Gastroesophageal sphincter (tissue), 4 donors: ENCODE measurements around the gene VMP1. TPM values are rescaled to one million over a fixed set of nuclear protein-coding genes. Genes with fewer than 3 reads are reported as not detected.
A peak's percentile ranks its signal among the peaks of the same experiment; 100 is the strongest.
"Not testable (repeated sequence)": the region's sequence is repeated elsewhere in the genome, so short reads cannot be mapped to it uniquely, and the experiment has no call there.

Experiments
- ATAC-seq: fragments of 150-250 bp; one replicate; pipeline ENCODE4 v1.9.1; 2016; ENCODE audit warnings: mild to moderate bottlenecking, moderate library complexity
- H3K27ac ChIP-seq, 4 donors: fragments of 200-600 bp; sonication (generic) in 3 of 4; 1 replicate in 3 of 4; 2 replicates in 1 of 4; pipeline ENCODE4 v1.5.1; 2016 to 2019
- H3K27me3 ChIP-seq: fragments of 200-600 bp; sonication (generic); one replicate; pipeline ENCODE4 v1.5.1; 2019
- H3K36me3 ChIP-seq, 2 donors: fragments of 200-600 bp; sonication (generic); one replicate each; pipeline ENCODE4 v1.5.1; 2019; ENCODE audit warnings: control low read depth in 1 of 2
- H3K4me1 ChIP-seq, 3 donors: fragments of 200-600 bp; sonication (generic); 1 replicate in 2 of 3; 2 replicates in 1 of 3; pipeline ENCODE4 v1.5.1; 2016 to 2019; ENCODE audit warnings: control low read depth in 2 of 3
- H3K4me3 ChIP-seq, 2 donors: fragments of 200-600 bp; sonication (generic); one replicate each; pipeline ENCODE4 v1.5.1; 2019; ENCODE audit warnings: mild to moderate bottlenecking in 1 of 2, moderate library complexity in 1 of 2
- H3K9me3 ChIP-seq, 3 donors: fragments of 200-600 bp; sonication (generic); one replicate each; pipeline ENCODE4 v1.5.1; 2017 to 2019; ENCODE audit warnings: control low read depth in 2 of 3
- CTCF ChIP-seq, 4 experiments: fragments of 200-600 bp in 2 of 4; fragments of 450-650 bp in 2 of 4; sonication (generic) in 1 of 4; IDR thresholded peaks; one replicate each; pipeline ENCODE4 v1.5.1; 2017 to 2019; ENCODE audit warnings: antibody characterized with exemption in 4 of 4, mild to moderate bottlenecking in 2 of 4, moderate library complexity in 2 of 4
- EP300 ChIP-seq: sonication (generic); formaldehyde crosslinking; IDR thresholded peaks from one replicate; pipeline ENCODE4 v1.6.1; 2017; ENCODE audit warnings: antibody characterized with exemption, mild to moderate bottlenecking
- POLR2A ChIP-seq, 2 donors: fragments of 450-650 bp; IDR thresholded peaks; one replicate each; pipeline ENCODE4 v1.6.1; 2017; ENCODE audit warnings: antibody characterized with exemption in 2 of 2, mild to moderate bottlenecking in 2 of 2, moderate library complexity in 1 of 2
- POLR2AphosphoS5 ChIP-seq: sonication (generic); formaldehyde crosslinking; IDR thresholded peaks from one replicate; pipeline ENCODE4 v1.6.1; 2017; ENCODE audit warnings: antibody characterized with exemption
- WGBS, 2 donors: methylation state at CpG; one replicate each; pipeline ENCODE4 v1.1.5; 2018; ENCODE audit warnings: low coverage in 1 of 2; 5-methylcytosine and 5-hydroxymethylcytosine counted together
- total RNA-seq, 4 donors: library from RNA; depleted of rRNA; stranded (reverse); fragments of >200 nt; gene quantifications; one replicate each; pipeline ENCODE4 v1.1.0, GENCODE V29; 2016

Gene VMP1
- total RNA-seq, 4 donors from 2014 or later: 50.8 to 175 (median 85.0) TPM

DNA sequence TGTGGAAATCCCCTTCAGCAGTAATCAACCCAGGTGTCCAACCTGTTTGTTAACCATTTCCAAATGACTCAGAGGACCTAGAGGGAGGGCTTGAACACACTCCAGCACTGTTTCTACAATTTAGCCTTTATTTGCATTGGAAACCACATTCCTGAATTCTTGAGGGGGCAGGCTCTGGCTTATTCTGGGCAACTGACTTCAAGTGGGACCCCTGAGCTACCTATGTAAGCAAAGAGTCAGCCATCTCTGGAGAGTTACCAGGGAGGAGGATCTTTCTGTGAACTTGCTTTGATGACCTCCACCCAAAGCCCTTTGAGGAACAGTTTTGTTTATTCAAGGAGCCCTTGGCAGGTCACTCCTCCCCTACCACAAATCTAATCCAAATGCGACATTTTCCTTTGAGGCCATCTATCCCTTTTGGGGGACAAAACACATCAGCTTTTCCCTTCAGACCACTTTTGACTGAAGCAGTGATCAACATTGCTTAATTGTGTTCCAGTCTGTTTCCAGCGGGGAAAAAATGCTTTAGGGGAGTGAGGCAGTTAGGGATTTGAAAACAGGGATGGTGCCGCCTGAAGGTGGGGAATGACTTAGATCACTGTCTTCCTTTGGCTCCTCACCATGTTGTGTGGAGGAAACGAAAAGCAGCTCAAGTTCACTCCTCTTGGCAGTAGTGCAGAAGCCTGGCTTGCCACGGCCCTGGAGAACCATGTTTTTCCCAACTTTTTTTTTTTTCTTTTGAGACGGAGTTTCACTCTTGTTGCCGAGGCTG, 139.1 kb downstream of the VMP1 start:
- 4 to 19% methylated on average over 5 to 6 of the region's 7 CpGs for WGBS, 2 donors
- H3K4me1 ChIP-seq: peaks cover 4 to 74% (median 21%) of the 10 kb centered on the region in 3 donors
- peak; percentile 75 for ATAC-seq
- peak overlapping the region; percentile 85 to 94 (median 88) for H3K27ac ChIP-seq
- TF ChIP-seq POLR2A (IDR thresholded peaks at IDR 0.05) (no peak), CTCF (IDR thresholded peaks at IDR 0.05) (no peak), POLR2AphosphoS5 (peak; percentile 67)
- H3K36me3 ChIP-seq: peaks cover 0 to 7% of the 10 kb centered on the region in 2 donors
- no peaks in the 10 kb centered on the region for H3K27me3 ChIP-seq
- peak overlapping the region in 1 of 2 donors; percentile 0 for H3K4me3 ChIP-seq
- no peaks in the 10 kb centered on the region for H3K9me3 ChIP-seq

- WGBS, 2 donors: 100% methylated on average over 1 of the region's 6 CpGs; no CpG with 5 or more reads in 1 of the 2 donors
- H3K4me3 ChIP-seq: no peak overlapping the region
- ATAC-seq: no peak
- TF ChIP-seq CTCF (IDR thresholded peaks at IDR 0.05): no peak
- TF ChIP-seq POLR2AphosphoS5: no peak
- TF ChIP-seq POLR2A (IDR thresholded peaks at IDR 0.05): no peak
- TF ChIP-seq EP300: no peak
- no peaks in the 10 kb centered on the region for H3K9me3 ChIP-seq
- H3K27ac ChIP-seq: peak overlapping the region in 2 of 4 donors; percentile 42 to 94
- H3K4me1 ChIP-seq: peaks cover 4 to 75% (median 36%) of the 10 kb centered on the region in 3 donors
- no peaks in the 10 kb centered on the region for H3K27me3 ChIP-seq
- H3K36me3 ChIP-seq: no peaks in the 10 kb centered on the region
Observed at GRCh38 chr17:59848385-59848668, 140.9 kb downstream of the VMP1 start.

- no peak overlapping the region for H3K4me3 ChIP-seq
- H3K27me3 ChIP-seq: no peaks in the 10 kb centered on the region
- H3K4me1 ChIP-seq: peaks cover 4 to 74% (median 41%) of the 10 kb centered on the region in 3 donors
- 82 to 83% methylated on average over 4 to 7 of the region's 7 CpGs for WGBS, 2 donors
- no peaks in the 10 kb centered on the region for H3K9me3 ChIP-seq
- TF ChIP-seq POLR2AphosphoS5 (no peak), EP300 (no peak), POLR2A (IDR thresholded peaks at IDR 0.05) (no peak), CTCF (IDR thresholded peaks at IDR 0.05) (no peak)
- peak overlapping the region in 2 of 4 donors; percentile 42 to 94 for H3K27ac ChIP-seq
- H3K36me3 ChIP-seq: no peaks in the 10 kb centered on the region
- peak; percentile 44 for ATAC-seq
Observed at GRCh38 chr17:59848778-59849177, 141.3 kb downstream of the VMP1 start.

- not testable (repeated sequence) for H3K36me3 ChIP-seq, ATAC-seq, H3K27ac ChIP-seq, H3K9me3 ChIP-seq, H3K27me3 ChIP-seq, H3K4me3 ChIP-seq
- 60 to 90% methylated on average over 1 to 11 of the region's 15 CpGs for WGBS, 2 donors
- peaks cover 4 to 61% (median 42%) of the 10 kb centered on the region in 3 donors for H3K4me1 ChIP-seq
Observed at GRCh38 chr17:59850311-59850710, 142.9 kb downstream of the VMP1 start.

DNA sequence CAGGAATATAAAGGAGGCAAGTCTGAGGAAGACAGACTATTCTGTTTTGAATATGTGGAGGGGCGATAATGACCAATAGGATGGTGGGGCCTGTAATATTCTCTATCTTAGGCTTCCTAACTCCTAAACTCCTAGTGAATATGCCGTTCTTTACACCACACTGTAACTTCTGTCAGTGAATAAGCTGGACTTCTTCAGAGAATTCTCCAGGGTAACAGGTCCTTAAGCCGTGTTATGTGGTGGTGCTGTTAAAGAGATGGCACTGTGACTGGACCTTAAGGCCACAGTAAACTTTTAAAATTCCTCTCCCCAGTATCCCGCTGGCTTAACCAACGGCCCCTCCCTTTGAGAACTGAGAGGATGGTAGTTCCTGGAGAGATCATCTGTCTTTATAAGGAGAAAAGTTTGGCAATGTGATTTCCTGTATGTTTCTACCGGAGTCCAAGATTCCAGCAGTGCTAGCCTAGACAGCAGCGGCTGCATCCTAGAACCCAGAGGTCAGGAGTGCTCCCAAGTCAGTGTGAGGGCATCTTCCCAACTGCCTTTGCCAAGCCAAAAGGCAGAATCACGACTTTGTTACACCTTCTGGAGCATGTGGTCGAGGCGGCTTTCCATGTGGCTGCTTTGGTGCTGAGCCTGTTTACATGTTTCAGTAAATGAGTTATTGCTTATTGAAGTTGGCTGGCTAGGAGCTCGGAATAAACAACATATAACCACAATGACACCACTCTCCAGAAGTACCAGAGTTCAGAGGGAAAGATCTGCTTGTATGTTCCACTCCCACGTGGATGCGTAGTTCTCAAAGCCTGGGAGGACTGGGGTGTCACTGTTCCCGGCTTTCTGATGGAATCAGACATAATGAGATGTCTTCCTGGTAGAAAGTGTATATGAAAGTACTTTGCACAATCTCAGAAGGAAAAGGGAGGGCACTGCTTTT, 144.3 kb downstream of the VMP1 start:
- TF ChIP-seq CTCF (IDR thresholded peaks at IDR 0.05) (no peak), EP300 (no peak), POLR2AphosphoS5 (peak; percentile 68), POLR2A (IDR thresholded peaks at IDR 0.05) (no peak)
- 49 to 51% methylated on average over 4 to 12 of the region's 14 CpGs for WGBS, 2 donors
- Histone ChIP-seq H3K4me1 (peaks cover 0 to 47% (median 33%) of the 10 kb centered on the region in 3 donors), H3K9me3 (no peaks in the 10 kb centered on the region), H3K4me3 (no peak overlapping the region), H3K27me3 (no peaks in the 10 kb centered on the region), H3K27ac (peak overlapping the region; percentile 41 to 86 (median 76)), H3K36me3 (no peaks in the 10 kb centered on the region)
- peak; percentile 59 for ATAC-seq

- not testable (repeated sequence) for H3K27me3 ChIP-seq, H3K36me3 ChIP-seq, H3K9me3 ChIP-seq, ATAC-seq, H3K4me3 ChIP-seq
- Histone ChIP-seq H3K4me1 (peaks cover 0 to 36% (median 26%) of the 10 kb centered on the region in 3 donors), H3K27ac (peak overlapping the region in 3 of 4 donors; percentile 75 to 86 (median 77))
- WGBS, 2 donors: 95 to 100% methylated on average over 6 to 7 of the region's 7 CpGs
Observed at GRCh38 chr17:59852847-59853167, 145.4 kb downstream of the VMP1 start.
